Measurements from ENCODE around the gene U2AF1L4. TPM values are rescaled to one million over a fixed set of nuclear protein-coding genes. Genes with fewer than 3 reads are reported as not detected.
A peak's percentile ranks its signal among the peaks of the same experiment; 100 is the strongest.

Gene U2AF1L4
- total and polyA plus RNA-seq, 2 donors (not counting 1 experiment from before 2014, with no cell fraction given) = 62.1 to 89.7 TPM

DNA sequence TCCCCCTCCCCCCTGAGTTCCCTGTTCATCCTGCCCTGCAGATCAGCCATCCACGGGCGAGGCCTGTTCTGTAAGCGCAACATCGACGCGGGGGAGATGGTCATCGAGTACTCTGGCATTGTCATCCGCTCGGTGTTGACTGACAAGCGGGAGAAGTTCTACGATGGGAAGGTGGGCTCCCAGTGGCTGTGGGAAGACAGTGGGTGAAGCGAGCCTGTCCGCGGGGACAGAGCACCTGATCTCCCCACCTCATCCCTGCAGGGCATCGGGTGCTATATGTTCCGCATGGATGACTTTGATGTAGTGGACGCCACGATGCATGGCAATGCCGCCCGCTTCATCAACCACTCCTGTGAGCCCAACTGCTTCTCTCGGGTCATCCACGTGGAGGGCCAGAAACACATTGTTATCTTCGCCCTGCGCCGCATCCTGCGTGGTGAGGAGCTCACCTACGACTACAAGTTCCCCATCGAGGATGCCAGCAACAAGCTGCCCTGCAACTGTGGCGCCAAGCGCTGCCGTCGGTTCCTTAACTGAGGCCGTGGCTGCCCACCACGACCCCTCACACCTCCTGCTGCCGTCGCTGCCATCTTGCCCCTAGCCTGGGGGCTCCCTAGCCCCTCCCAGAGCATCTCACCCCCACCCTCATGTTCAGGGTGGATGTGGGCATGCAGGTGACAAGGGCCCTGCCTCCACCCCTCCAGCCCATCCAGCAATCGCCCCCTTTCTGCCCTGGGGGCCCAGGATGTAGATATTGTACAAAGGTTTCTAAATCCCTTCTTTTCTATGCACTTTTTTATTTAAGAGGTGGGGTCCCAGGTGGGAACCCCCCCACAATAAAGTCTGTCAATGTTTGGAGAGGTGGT, 7.0 kb downstream of the U2AF1L4 start:
- Mint-ChIP-seq H3K9me3 (ENCODE audit: insufficient read depth) (no peaks in the 10 kb centered on the region), H3K4me3 (peak overlapping the region; percentile 61), H3K4me1 (peaks cover 47% of the 10 kb centered on the region), H3K27me3 (no peaks in the 10 kb centered on the region), H3K27ac (peak overlapping the region; percentile 27)
- Histone ChIP-seq H3K79me2 (ENCODE audit: control insufficient read depth, insufficient read depth, low read length) (peaks cover 42% of the 10 kb centered on the region), H2AFZ (ENCODE audit: insufficient read depth, low read depth, low read length, poor library complexity, severe bottlenecking) (no peak overlapping the region), H3K27me3 (replicated peaks in 1 of 4; ENCODE audit: control extremely low read depth in 1 of 4, control insufficient read depth in 3 of 4, insufficient read depth in 4 of 4, low read length in 3 of 4) (no peaks in the 10 kb centered on the region), H3K36me3 (replicated peaks in 1 of 2; ENCODE audit: control extremely low read depth in 1 of 2, control insufficient read depth in 1 of 2, extremely low read depth in 1 of 2, insufficient read depth in 2 of 2, low read length in 1 of 2) (peaks cover 0 to 50% of the 10 kb centered on the region in 2 experiments), H3K4me3 (ENCODE audit: control extremely low read depth in 1 of 5, extremely low read depth in 1 of 5, insufficient read depth in 1 of 5, low read depth in 2 of 5, low read length in 4 of 5) (no peak overlapping the region), H3K9me3 (ENCODE audit: control extremely low read depth in 1 of 3, control insufficient read depth in 2 of 3, insufficient read depth in 1 of 3, low read length in 2 of 3) (no peaks in the 10 kb centered on the region), H3K4me2 (replicated peaks; ENCODE audit: low read depth, low read length, poor library complexity, severe bottlenecking) (no peak overlapping the region), H3K9ac (ENCODE audit: low read length) (no peak overlapping the region), H3K27ac (ENCODE audit: low read length in 2 of 2) (peak overlapping the region in 1 of 2 donors; percentile 52), H3K4me1 (ENCODE audit: control insufficient read depth in 2 of 2, insufficient read depth in 2 of 2, low read length in 2 of 2) (peaks cover 22 to 50% of the 10 kb centered on the region in 2 donors), H4K20me1 (ENCODE audit: control insufficient read depth, insufficient read depth, low read length, poor library complexity, severe bottlenecking) (peaks cover 37% of the 10 kb centered on the region)
- ChIA-PET POLR2A (no interaction called here), CTCF (no interaction called here)
- intact Hi-C loops (cut with micrococcal nuclease) = no loop called here
- ATAC-seq (ENCODE audit: low read depth) (no peak), DNase-seq (no peak)
- TF ChIP-seq, protein P1, sequence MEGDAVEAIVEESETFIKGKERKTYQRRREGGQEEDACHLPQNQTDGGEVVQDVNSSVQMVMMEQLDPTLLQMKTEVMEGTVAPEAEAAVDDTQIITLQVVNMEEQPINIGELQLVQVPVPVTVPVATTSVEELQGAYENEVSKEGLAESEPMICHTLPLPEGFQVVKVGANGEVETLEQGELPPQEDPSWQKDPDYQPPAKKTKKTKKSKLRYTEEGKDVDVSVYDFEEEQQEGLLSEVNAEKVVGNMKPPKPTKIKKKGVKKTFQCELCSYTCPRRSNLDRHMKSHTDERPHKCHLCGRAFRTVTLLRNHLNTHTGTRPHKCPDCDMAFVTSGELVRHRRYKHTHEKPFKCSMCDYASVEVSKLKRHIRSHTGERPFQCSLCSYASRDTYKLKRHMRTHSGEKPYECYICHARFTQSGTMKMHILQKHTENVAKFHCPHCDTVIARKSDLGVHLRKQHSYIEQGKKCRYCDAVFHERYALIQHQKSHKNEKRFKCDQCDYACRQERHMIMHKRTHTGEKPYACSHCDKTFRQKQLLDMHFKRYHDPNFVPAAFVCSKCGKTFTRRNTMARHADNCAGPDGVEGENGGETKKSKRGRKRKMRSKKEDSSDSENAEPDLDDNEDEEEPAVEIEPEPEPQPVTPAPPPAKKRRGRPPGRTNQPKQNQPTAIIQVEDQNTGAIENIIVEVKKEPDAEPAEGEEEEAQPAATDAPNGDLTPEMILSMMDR (IDR thresholded peaks at IDR 0.05) = no peak
- TF ChIP-seq EZH2 (IDR thresholded peaks at IDR 0.05; ENCODE audit: borderline replicate concordance, insufficient read depth, low read depth, low read length, poor library complexity, severe bottlenecking) = no peak
- 94% methylated on average over 33 of the region's 37 CpGs for WGBS (ENCODE audit: insufficient coverage)
